ENCODE measurements around the gene DUSP10.

DNA sequence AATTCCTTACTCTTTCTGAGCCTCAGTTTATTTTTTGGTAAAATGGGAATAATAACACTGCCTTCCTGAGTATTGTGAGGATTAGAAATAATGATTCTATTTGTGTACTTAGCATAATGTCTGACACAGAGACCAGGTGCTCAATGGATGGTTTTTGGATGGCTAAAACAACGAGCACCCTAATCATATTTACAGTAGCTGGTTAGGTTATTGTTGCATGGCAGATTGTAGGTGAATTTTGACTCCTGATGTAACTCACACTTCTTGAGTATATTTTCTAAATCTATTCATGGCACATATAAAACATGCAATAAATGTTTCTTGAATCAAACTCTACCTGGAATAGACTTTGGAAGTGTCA lies 11.9 kb upstream of the DUSP10 start:
- TF ChIP-seq, protein P1, sequence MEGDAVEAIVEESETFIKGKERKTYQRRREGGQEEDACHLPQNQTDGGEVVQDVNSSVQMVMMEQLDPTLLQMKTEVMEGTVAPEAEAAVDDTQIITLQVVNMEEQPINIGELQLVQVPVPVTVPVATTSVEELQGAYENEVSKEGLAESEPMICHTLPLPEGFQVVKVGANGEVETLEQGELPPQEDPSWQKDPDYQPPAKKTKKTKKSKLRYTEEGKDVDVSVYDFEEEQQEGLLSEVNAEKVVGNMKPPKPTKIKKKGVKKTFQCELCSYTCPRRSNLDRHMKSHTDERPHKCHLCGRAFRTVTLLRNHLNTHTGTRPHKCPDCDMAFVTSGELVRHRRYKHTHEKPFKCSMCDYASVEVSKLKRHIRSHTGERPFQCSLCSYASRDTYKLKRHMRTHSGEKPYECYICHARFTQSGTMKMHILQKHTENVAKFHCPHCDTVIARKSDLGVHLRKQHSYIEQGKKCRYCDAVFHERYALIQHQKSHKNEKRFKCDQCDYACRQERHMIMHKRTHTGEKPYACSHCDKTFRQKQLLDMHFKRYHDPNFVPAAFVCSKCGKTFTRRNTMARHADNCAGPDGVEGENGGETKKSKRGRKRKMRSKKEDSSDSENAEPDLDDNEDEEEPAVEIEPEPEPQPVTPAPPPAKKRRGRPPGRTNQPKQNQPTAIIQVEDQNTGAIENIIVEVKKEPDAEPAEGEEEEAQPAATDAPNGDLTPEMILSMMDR (IDR thresholded peaks at IDR 0.05 in 4 of 5, conservative IDR thresholded peaks at IDR 0.05 in 1 of 5) = no peak
- no peak for TF ChIP-seq POLR2A (IDR thresholded peaks at IDR 0.05)
